Occipital lobe (tissue), 2 donors: ENCODE measurements around the gene ELOVL2. TPM values are rescaled to one million over a fixed set of nuclear protein-coding genes. Genes with fewer than 3 reads are reported as not detected.
"Not testable (repeated sequence)": the region's sequence is repeated elsewhere in the genome, so short reads cannot be mapped to it uniquely, and the experiment has no call there.

Experiments used
- DNase-seq: peaks from one replicate; lab custom pipeline; 2025; lab: John Stamatoyannopoulos, UW
- total RNA-seq: library from RNA; depleted of rRNA; stranded (reverse); fragments of >200 nt; gene quantifications from one replicate; pipeline ENCODE4 v1.2.3, GENCODE V29; 2014

ELOVL2 gene
- total RNA-seq, 1 donor from 2014 or later = 52.7 TPM

GRCh38 chr6:10984959-10985358, 59.1 kb downstream of the ELOVL2 start:
- not testable (repeated sequence) for DNase-seq

- DNase-seq = no peak
Measured at GRCh38 chr6:10981409-10981808, 62.7 kb downstream of the ELOVL2 start.

- DNase-seq = no peak
Measured at GRCh38 chr6:10979603-10980002, 64.5 kb downstream of the ELOVL2 start.

- no peak for DNase-seq
Measured at GRCh38 chr6:10977231-10977968, 66.7 kb downstream of the ELOVL2 start.

GRCh38 chr6:10976571-10976970, 67.5 kb downstream of the ELOVL2 start:
- DNase-seq = no peak

GRCh38 chr6:10972196-10972595, 71.9 kb downstream of the ELOVL2 start:
- DNase-seq = no peak

- no peak for DNase-seq
Measured at GRCh38 chr6:10970731-10971130, 73.4 kb downstream of the ELOVL2 start.

GRCh38 chr6:10968776-10969175, 75.3 kb downstream of the ELOVL2 start:
- DNase-seq = no peak

GRCh38 chr6:10964684-10965083, 79.4 kb downstream of the ELOVL2 start:
- DNase-seq = no peak

GRCh38 chr6:10963113-10963512, 81.0 kb downstream of the ELOVL2 start:
- no peak for DNase-seq

- DNase-seq = no peak
Measured at GRCh38 chr6:10962673-10963072, 81.4 kb downstream of the ELOVL2 start.

- DNase-seq = no peak
Measured at GRCh38 chr6:10961837-10962236, 82.3 kb downstream of the ELOVL2 start.

- no peak for DNase-seq
Measured at GRCh38 chr6:10960171-10960570, 83.9 kb downstream of the ELOVL2 start.

GRCh38 chr6:10957414-10957886, 86.7 kb downstream of the ELOVL2 start:
- no peak for DNase-seq

GRCh38 chr6:10956776-10957175, 87.3 kb downstream of the ELOVL2 start:
- DNase-seq = no peak

GRCh38 chr6:10954590-10955010, 89.5 kb downstream of the ELOVL2 start:
- DNase-seq = no peak

GRCh38 chr6:10951675-10952282, 92.3 kb downstream of the ELOVL2 start:
- no peak for DNase-seq

GRCh38 chr6:10949579-10950490, 94.3 kb downstream of the ELOVL2 start:
- DNase-seq = no peak

GRCh38 chr6:10947966-10948365, 96.1 kb downstream of the ELOVL2 start:
- DNase-seq = no peak

GRCh38 chr6:10945845-10946244, 98.3 kb downstream of the ELOVL2 start:
- no peak for DNase-seq

- DNase-seq = no peak
Measured at GRCh38 chr6:10939840-10940239, 104.3 kb downstream of the ELOVL2 start.

- no peak for DNase-seq
Measured at GRCh38 chr6:10933126-10933525, 111.0 kb downstream of the ELOVL2 start.
